Vagina (tissue), 2 donors: ENCODE measurements around the gene TUT7.

Experiments used
- CTCF ChIP-seq, 3 experiments: fragments of 450-650 bp in 2 of 3; fragments of 200-600 bp in 1 of 3; sonication (generic) in 1 of 3; IDR thresholded peaks; one replicate each; pipeline ENCODE4 v1.5.1; 2017 to 2019; ENCODE audit warnings: antibody characterized with exemption in 3 of 3, mild to moderate bottlenecking in 2 of 3, moderate library complexity in 2 of 3
- POLR2A ChIP-seq, 2 donors: fragments of 450-650 bp; IDR thresholded peaks; one replicate each; pipeline ENCODE4 v1.6.1; 2017; ENCODE audit warnings: antibody characterized with exemption in 2 of 2, mild to moderate bottlenecking in 2 of 2, moderate library complexity in 2 of 2
- POLR2AphosphoS5 ChIP-seq, 2 donors: sonication (generic); formaldehyde crosslinking; IDR thresholded peaks; one replicate each; pipeline ENCODE4 v1.9.0; 2017; ENCODE audit warnings: antibody characterized with exemption in 2 of 2, mild to moderate bottlenecking in 2 of 2, low read depth in 1 of 2; ENCODE audit not compliant: insufficient read depth in 1 of 2

- TF ChIP-seq POLR2A (IDR thresholded peaks at IDR 0.05) (no peak), CTCF (IDR thresholded peaks at IDR 0.05) (no peak), POLR2AphosphoS5 (IDR thresholded peaks at IDR 0.05; ENCODE audit: insufficient read depth in 1 of 2, low read depth in 1 of 2) (no peak)
Observed at GRCh38 chr9:86369810-86370209, 15.6 kb upstream of the TUT7 start.
